Ovary (tissue), 9 donors: ENCODE data around the gene YTHDF1. TPM values are rescaled to one million over a fixed set of nuclear protein-coding genes. Genes with fewer than 3 reads are reported as not detected.

Experiments
- DNase-seq, 5 donors: peaks; one replicate each; pipeline ENCODE4 v3.0.0-alpha.2; 2019 to 2020
- H3K27ac ChIP-seq, 2 donors: fragments of 200-600 bp; one replicate each; pipeline versions ENCODE4 v1.5.1 to v1.8.0; 2019 to 2022
- H3K27me3 ChIP-seq: fragments of 200-600 bp; one replicate; pipeline ENCODE4 v1.8.0; 2022
- H3K36me3 ChIP-seq: fragments of 200-600 bp; sonication (generic); one replicate; pipeline ENCODE4 v1.5.1; 2019
- H3K4me1 ChIP-seq: one replicate; pipeline ENCODE4 v1.8.1; 2013; ENCODE audit warnings: mild to moderate bottlenecking, moderate library complexity; ENCODE audit not compliant: insufficient read depth
- H3K4me3 ChIP-seq: fragments of 200-600 bp; sonication (generic); one replicate; pipeline ENCODE4 v1.5.1; 2017
- H3K9me3 ChIP-seq, 2 donors: fragments of 200-600 bp in 1 of 2; sonication (generic) in 1 of 2; one replicate each; pipeline versions ENCODE4 v1.5.1 to v1.8.1; 2013 to 2019; ENCODE audit warnings: mild to moderate bottlenecking in 1 of 2, moderate library complexity in 1 of 2
- CTCF ChIP-seq, 3 donors: fragments of 450-650 bp in 2 of 3; fragments of 200-600 bp in 1 of 3; IDR thresholded peaks; one replicate each; pipeline versions ENCODE4 v1.5.1 to v1.8.0; 2016 to 2022; ENCODE audit warnings: antibody characterized with exemption in 3 of 3, mild to moderate bottlenecking in 1 of 3
- EP300 ChIP-seq: sonication (generic); formaldehyde crosslinking; IDR thresholded peaks from one replicate; pipeline ENCODE4 v1.6.1; 2017; ENCODE audit warnings: antibody characterized with exemption
- POLR2A ChIP-seq: fragments of 450-650 bp; IDR thresholded peaks from one replicate; pipeline ENCODE4 v1.6.1; 2017; ENCODE audit warnings: antibody characterized with exemption, mild to moderate bottlenecking, moderate library complexity
- WGBS, 3 donors: extraction: QIAGEN DNeasy Blood & Tissue Kit in 1 of 3; methylation state at CpG; one replicate each; pipeline versions ENCODE4 v1.1.5 to v1.1.7; 2013 to 2017; 5-methylcytosine and 5-hydroxymethylcytosine counted together
- intact Hi-C, 4 donors: fragments of 100-400 bp; cut with DNase I; formaldehyde crosslinking; loops; one replicate each; pipeline versions ENCODE4 v1.11.0 to v1.15.1; 2022 to 2023
- polyA plus RNA-seq, 2 donors: library from polyadenylated mRNA; stranded (reverse); fragments of 200-250 nt in 1 of 2; fragments of 350-450 nt in 1 of 2; fragmentation: Illumina TruSeq in 1 of 2; extraction: RNeasy Lipid Tissue Mini Kit (QIAGEN cat#74804) in 1 of 2; gene quantifications; one replicate each; pipeline ENCODE4 v1.2.3, GENCODE V29; 2013 to 2014
- total RNA-seq, 7 donors: library from RNA; depleted of rRNA in 2 of 7; stranded (reverse); fragments of >200 nt in 2 of 7; fragmentation: NEBNext Ultra II Directional in 3 of 7; extraction: Animal tissue kit (Norgen Biotek cat#: 25700) in 3 of 7; gene quantifications; one replicate each; pipeline versions ENCODE4 v1.1.0 to v1.2.4, GENCODE V29; 2016 to 2023
- donor health status: DM: no; HTN: no; CAD: no; lungs with moderate emphysema.
- donor health status: DM: no; HTN: no; CAD: no.
- donor health status: Bipolar disorder and iron deficiency.
- donor health status: DM: yes; HTN: yes; CAD: no.
- donor health status: DM: no; HTN: no; CAD: no.
- donor health status: DM: yes; HTN: yes; CAD: no.

Gene YTHDF1
- total and polyA plus RNA-seq, 9 donors, result 17.0 to 39.4 (median 30.5) TPM

- no peak for TF ChIP-seq POLR2A
- no peak for TF ChIP-seq EP300
- no peak for TF ChIP-seq CTCF (IDR thresholded peaks at IDR 0.05)
- H3K4me1 ChIP-seq, result peaks cover 14% of the 10 kb centered on the region
- intact Hi-C loops, result loop anchor here in 1 of 4 donors (10.0 kb wide), 1 partner anchor 121 kb away; no protein-coding TSS in a partner anchor
- H3K36me3 ChIP-seq, result no peaks in the 10 kb centered on the region
- H3K4me3 ChIP-seq, result no peak overlapping the region
- H3K27ac ChIP-seq, result no peak overlapping the region
- H3K27me3 ChIP-seq, result peaks cover 7% of the 10 kb centered on the region
- 1 to 3% (median 2%) methylated on average over 15 of the region's 15 CpGs for WGBS, 3 donors
- DNase-seq, result no peak
- no peaks in the 10 kb centered on the region for H3K9me3 ChIP-seq
Measured at GRCh38 chr20:63176034-63176426, 39.9 kb downstream of the YTHDF1 start.

- H3K27ac ChIP-seq, result no peak overlapping the region
- H3K36me3 ChIP-seq, result no peaks in the 10 kb centered on the region
- WGBS, 3 donors, result 1 to 3% (median 2%) methylated on average over 72 to 77 of the region's 77 CpGs
- peaks cover 14% of the 10 kb centered on the region for H3K4me1 ChIP-seq
- no peaks in the 10 kb centered on the region for H3K9me3 ChIP-seq
- H3K27me3 ChIP-seq, result peaks cover 7% of the 10 kb centered on the region
- no peak for DNase-seq
- intact Hi-C loops, result loop anchor here in 1 of 4 donors (10.0 kb wide), 1 partner anchor 120 kb away; no protein-coding TSS in a partner anchor
- no peak for TF ChIP-seq POLR2A
- no peak for TF ChIP-seq CTCF (IDR thresholded peaks at IDR 0.05)
- TF ChIP-seq EP300, result no peak
- no peak overlapping the region for H3K4me3 ChIP-seq
Measured at GRCh38 chr20:63175038-63175895, 40.7 kb downstream of the YTHDF1 start.

GRCh38 chr20:63174309-63175037 lies 41.5 kb downstream of the YTHDF1 start:
- Histone ChIP-seq H3K27ac (no peak overlapping the region), H3K27me3 (peaks cover 7% of the 10 kb centered on the region), H3K9me3 (no peaks in the 10 kb centered on the region), H3K4me1 (peaks cover 14% of the 10 kb centered on the region), H3K36me3 (no peaks in the 10 kb centered on the region), H3K4me3 (no peak overlapping the region)
- 3 to 7% (median 6%) methylated on average over 14 to 16 of the region's 16 CpGs for WGBS, 3 donors
- TF ChIP-seq POLR2A (no peak), EP300 (no peak), CTCF (IDR thresholded peaks at IDR 0.05) (no peak)
- intact Hi-C loops, result loop anchor here in 1 of 4 donors (10.0 kb wide), 1 partner anchor 120 kb away; no protein-coding TSS in a partner anchor
- DNase-seq, result no peak

GRCh38 chr20:63173552-63174191 lies 42.3 kb downstream of the YTHDF1 start:
- intact Hi-C loops, result loop anchor here in 1 of 4 donors (10.0 kb wide), 1 partner anchor 119 kb away; no protein-coding TSS in a partner anchor
- peaks cover 7% of the 10 kb centered on the region for H3K27me3 ChIP-seq
- 24 to 28% (median 26%) methylated on average over 21 to 22 of the region's 22 CpGs for WGBS, 3 donors

More at GRCh38 chr20:63173552-63174191, 42.3 kb downstream of the YTHDF1 start:
- TF ChIP-seq POLR2A, result no peak
- no peak for TF ChIP-seq EP300
- no peak for TF ChIP-seq CTCF (IDR thresholded peaks at IDR 0.05)
- peaks cover 14% of the 10 kb centered on the region for H3K4me1 ChIP-seq
- no peaks in the 10 kb centered on the region for H3K9me3 ChIP-seq
- H3K27ac ChIP-seq, result no peak overlapping the region
- no peak overlapping the region for H3K4me3 ChIP-seq
- no peak for DNase-seq
- no peaks in the 10 kb centered on the region for H3K36me3 ChIP-seq
